Spleen (tissue), 11 donors: ENCODE measurements around the gene CBFA2T2. TPM values are rescaled to one million over a fixed set of nuclear protein-coding genes. Genes with fewer than 3 reads are reported as not detected.

Experiments
- DNase-seq: peaks from one replicate; pipeline ENCODE4 v3.0.0-alpha.2; 2020
- H3K27ac ChIP-seq, 8 donors: fragments of 200-600 bp; sonication (generic) in 7 of 8; 1 replicate in 4 of 8; 2 replicates in 4 of 8; pipeline versions ENCODE4 v1.5.0 to v1.8.0; 2016 to 2021; ENCODE audit warnings: inconsistent platforms in 4 of 8, mild to moderate bottlenecking in 4 of 8, moderate library complexity in 1 of 8
- H3K27me3 ChIP-seq, 7 donors: fragments of 200-600 bp; sonication (generic) in 6 of 7; replicated peaks in 1 of 7; 1 replicate in 4 of 7; 2 replicates in 3 of 7; pipeline versions ENCODE4 v1.5.0 to v1.8.0; 2016 to 2021; ENCODE audit warnings: inconsistent platforms in 3 of 7, mild to moderate bottlenecking in 1 of 7
- H3K36me3 ChIP-seq, 6 donors: fragments of 200-600 bp; sonication (generic) in 5 of 6; 1 replicate in 4 of 6; 2 replicates in 2 of 6; pipeline versions ENCODE4 v1.5.0 to v1.8.0; 2016 to 2021; ENCODE audit warnings: inconsistent platforms in 2 of 6
- H3K4me1 ChIP-seq, 6 donors: fragments of 200-600 bp; sonication (generic) in 5 of 6; 1 replicate in 3 of 6; 2 replicates in 3 of 6; pipeline versions ENCODE4 v1.5.0 to v1.8.0; 2016 to 2021; ENCODE audit warnings: inconsistent platforms in 3 of 6
- H3K4me3 ChIP-seq, 8 donors: fragments of 200-600 bp; sonication (generic) in 7 of 8; 1 replicate in 4 of 8; 2 replicates in 4 of 8; pipeline versions ENCODE4 v1.5.0 to v1.8.0; 2016 to 2021; ENCODE audit warnings: inconsistent platforms in 4 of 8, mild to moderate bottlenecking in 4 of 8, moderate library complexity in 2 of 8
- H3K9me3 ChIP-seq, 8 donors: fragments of 200-600 bp; sonication (generic) in 7 of 8; 1 replicate in 4 of 8; 2 replicates in 4 of 8; pipeline versions ENCODE4 v1.5.0 to v1.8.0; 2016 to 2021; ENCODE audit warnings: inconsistent platforms in 4 of 8
- CTCF ChIP-seq, 11 experiments: fragments of 200-600 bp in 7 of 11; fragments of 450-650 bp in 4 of 11; sonication (generic) in 4 of 11; IDR thresholded peaks in 8 of 11; conservative IDR thresholded peaks in 3 of 11; 1 replicate in 7 of 11; 2 replicates in 4 of 11; pipeline versions ENCODE4 v1.4.0 to v1.8.0; 2016 to 2021; ENCODE audit warnings: antibody characterized with exemption in 11 of 11, inconsistent platforms in 4 of 11, mild to moderate bottlenecking in 1 of 11
- POLR2A ChIP-seq, 3 donors: fragments of 450-650 bp; IDR thresholded peaks; one replicate each; pipeline ENCODE4 v1.5.1; 2017; ENCODE audit warnings: antibody characterized with exemption in 3 of 3, mild to moderate bottlenecking in 1 of 3
- POLR2AphosphoS5 ChIP-seq, 3 donors: sonication (generic); formaldehyde crosslinking; IDR thresholded peaks; one replicate each; pipeline ENCODE4 v1.5.1; 2017; ENCODE audit warnings: antibody characterized with exemption in 3 of 3
- WGBS, 5 donors: extraction: QIAGEN DNeasy Blood & Tissue Kit in 3 of 5; methylation state at CpG; one replicate each; pipeline versions ENCODE4 v1.1.5 to v1.1.7; 2013 to 2018; 5-methylcytosine and 5-hydroxymethylcytosine counted together
- intact Hi-C: fragments of 100-400 bp; cut with DNase I; formaldehyde crosslinking; loops from one replicate; pipeline ENCODE4 v1.15.0; 2023; ENCODE audit warnings: low total_unique reads
- polyA plus RNA-seq, 3 donors: library from polyadenylated mRNA; stranded (reverse); fragments of 200-250 nt; gene quantifications; one replicate each; pipeline ENCODE4 v1.2.1, GENCODE V29; 2013
- total RNA-seq, 7 donors: library from RNA; depleted of rRNA in 3 of 7; stranded (reverse); fragments of >200 nt in 3 of 7; fragmentation: NEBNext Ultra II Directional in 4 of 7; extraction: Animal tissue kit (Norgen Biotek cat#: 25700) in 4 of 7; gene quantifications; one replicate each; pipeline versions ENCODE4 v1.1.0 to v1.2.1, GENCODE V29; 2016 to 2021
- donor health status: healthy with polysubstance abuse.
- donor health status: DM: no; HTN: no; CAD: no; lungs with moderate emphysema.
- donor health status: DM: no; HTN: no; CAD: no.
- donor health status: Bipolar disorder and iron deficiency.
- donor health status: healthy.
- donor health status: DM: no; HTN: no; CAD: no.
- donor health status: DM: yes; HTN: yes; CAD: no.

The CBFA2T2 gene
- total and polyA plus RNA-seq, 10 donors: 3.3 to 25.4 (median 17.8) TPM

- H3K4me3 ChIP-seq: no peak overlapping the region
- H3K27ac ChIP-seq: no peak overlapping the region
- peaks cover 0 to 25% (median 6%) of the 10 kb centered on the region in 6 donors for H3K4me1 ChIP-seq
- H3K36me3 ChIP-seq: no peaks in the 10 kb centered on the region
- 88 to 92% (median 91%) methylated on average over 11 of the region's 11 CpGs for WGBS, 5 donors
- H3K27me3 ChIP-seq: no peaks in the 10 kb centered on the region
- DNase-seq: no peak
- H3K9me3 ChIP-seq: no peaks in the 10 kb centered on the region
- TF ChIP-seq POLR2A (IDR thresholded peaks at IDR 0.05): no peak
- TF ChIP-seq POLR2AphosphoS5 (IDR thresholded peaks at IDR 0.05): no peak
- peak in 2 of 11 experiments; percentile 5 to 24 for TF ChIP-seq CTCF (IDR thresholded peaks at IDR 0.05 in 8 of 11, conservative IDR thresholded peaks at IDR 0.05 in 3 of 11)
- intact Hi-C loops: no loop called here
Measured at GRCh38 chr20:33515569-33516216, 25.8 kb downstream of the CBFA2T2 start.

DNA sequence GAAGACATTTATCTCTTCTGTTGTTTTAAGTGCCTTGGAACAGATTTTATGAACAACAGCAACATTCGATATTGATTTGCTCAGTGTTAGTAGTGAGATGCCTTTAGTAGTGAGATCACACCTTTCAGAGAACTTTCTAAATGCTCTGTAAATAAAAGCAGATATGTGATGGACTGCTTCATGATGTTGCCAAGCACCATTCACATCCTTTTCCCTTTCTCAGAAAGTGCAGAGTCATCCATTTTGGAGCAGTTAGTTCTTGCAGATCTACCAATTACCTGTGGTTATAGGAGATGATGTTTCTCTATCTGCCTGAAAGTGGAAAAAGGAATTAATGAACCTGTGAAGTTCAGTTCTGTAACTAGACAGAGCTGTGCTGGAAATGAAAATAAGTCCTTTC, 27.0 kb downstream of the CBFA2T2 start:
- H3K4me1 ChIP-seq: peaks cover 0 to 33% (median 6%) of the 10 kb centered on the region in 6 donors
- TF ChIP-seq CTCF (IDR thresholded peaks at IDR 0.05 in 8 of 11, conservative IDR thresholded peaks at IDR 0.05 in 3 of 11): no peak
- TF ChIP-seq POLR2A (IDR thresholded peaks at IDR 0.05): no peak
- TF ChIP-seq POLR2AphosphoS5 (IDR thresholded peaks at IDR 0.05): no peak
- H3K36me3 ChIP-seq: no peaks in the 10 kb centered on the region
- no peaks in the 10 kb centered on the region for H3K27me3 ChIP-seq
- no peak overlapping the region for H3K27ac ChIP-seq
- no peak overlapping the region for H3K4me3 ChIP-seq
- DNase-seq: no peak
- 44 to 60% (median 57%) methylated on average over 1 of the region's 1 CpG for WGBS, 5 donors
- intact Hi-C loops: no loop called here
- no peaks in the 10 kb centered on the region for H3K9me3 ChIP-seq

DNA sequence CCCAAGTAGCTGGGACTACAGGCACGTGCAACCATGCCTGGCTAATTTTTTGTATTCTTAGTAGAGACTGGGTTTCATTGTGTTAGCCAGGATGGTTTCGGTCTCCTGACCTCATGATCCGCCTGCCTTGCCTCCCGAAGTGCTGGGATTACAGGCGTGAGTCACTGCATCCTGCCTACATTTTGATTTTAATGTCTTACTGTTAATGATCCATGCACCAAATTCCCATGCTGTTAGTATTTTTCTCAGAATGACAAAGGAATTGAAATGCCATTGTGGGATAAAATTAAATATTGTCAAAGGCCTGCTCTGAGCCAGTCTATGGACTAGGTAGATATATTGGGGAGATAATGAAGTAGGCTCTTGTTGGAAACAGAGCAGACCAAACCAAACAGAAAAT, 28.2 kb downstream of the CBFA2T2 start:
- no peak overlapping the region for H3K27ac ChIP-seq
- TF ChIP-seq POLR2AphosphoS5 (IDR thresholded peaks at IDR 0.05): no peak
- TF ChIP-seq CTCF (IDR thresholded peaks at IDR 0.05 in 8 of 11, conservative IDR thresholded peaks at IDR 0.05 in 3 of 11): no peak
- TF ChIP-seq POLR2A (IDR thresholded peaks at IDR 0.05): no peak

DNA sequence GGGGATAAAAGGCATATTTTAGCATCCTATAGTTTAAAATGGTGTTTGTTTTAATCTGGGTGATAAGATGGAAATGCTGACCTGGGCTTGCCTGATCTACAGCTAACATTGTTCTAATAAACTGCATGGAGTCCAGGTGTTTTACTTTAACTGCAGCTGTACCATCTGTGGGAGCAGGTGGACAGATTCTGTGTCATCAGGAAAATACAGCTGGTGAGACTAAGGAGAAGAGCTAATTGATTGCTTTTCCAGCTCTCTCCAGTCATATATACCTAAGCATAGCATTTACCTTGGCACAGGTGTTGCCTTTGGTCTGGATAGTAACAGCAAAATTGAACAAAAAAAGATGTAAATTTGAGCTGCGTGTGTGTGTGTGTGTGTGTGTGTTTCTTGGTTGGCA, 31.6 kb downstream of the CBFA2T2 start:
- no peak overlapping the region for H3K27ac ChIP-seq
- intact Hi-C loops: no loop called here
- DNase-seq: no peak
- H3K4me3 ChIP-seq: no peak overlapping the region
- H3K27me3 ChIP-seq: no peaks in the 10 kb centered on the region
- no peak for TF ChIP-seq CTCF (IDR thresholded peaks at IDR 0.05 in 8 of 11, conservative IDR thresholded peaks at IDR 0.05 in 3 of 11)
- no peak for TF ChIP-seq POLR2A (IDR thresholded peaks at IDR 0.05)
- no peak for TF ChIP-seq POLR2AphosphoS5 (IDR thresholded peaks at IDR 0.05)
- peaks cover 0 to 18% (median 2%) of the 10 kb centered on the region in 6 donors for H3K36me3 ChIP-seq
- 46 to 100% (median 67%) methylated on average over 1 of the region's 1 CpG for WGBS, 5 donors
- peaks cover 0 to 25% (median 5%) of the 10 kb centered on the region in 6 donors for H3K4me1 ChIP-seq
- no peaks in the 10 kb centered on the region for H3K9me3 ChIP-seq

More for the DNA sequence above, 28.2 kb downstream of the CBFA2T2 start:
- H3K9me3 ChIP-seq: no peaks in the 10 kb centered on the region
- no peak for DNase-seq
- no peaks in the 10 kb centered on the region for H3K36me3 ChIP-seq
- 86 to 91% (median 89%) methylated on average over 5 of the region's 5 CpGs for WGBS, 5 donors
- no peak overlapping the region for H3K4me3 ChIP-seq
- no peaks in the 10 kb centered on the region for H3K27me3 ChIP-seq
- H3K4me1 ChIP-seq: peaks cover 0 to 33% (median 6%) of the 10 kb centered on the region in 6 donors
- intact Hi-C loops: no loop called here
